ENCODE results near the gene ZNF423.

ZNF423 gene

DNA sequence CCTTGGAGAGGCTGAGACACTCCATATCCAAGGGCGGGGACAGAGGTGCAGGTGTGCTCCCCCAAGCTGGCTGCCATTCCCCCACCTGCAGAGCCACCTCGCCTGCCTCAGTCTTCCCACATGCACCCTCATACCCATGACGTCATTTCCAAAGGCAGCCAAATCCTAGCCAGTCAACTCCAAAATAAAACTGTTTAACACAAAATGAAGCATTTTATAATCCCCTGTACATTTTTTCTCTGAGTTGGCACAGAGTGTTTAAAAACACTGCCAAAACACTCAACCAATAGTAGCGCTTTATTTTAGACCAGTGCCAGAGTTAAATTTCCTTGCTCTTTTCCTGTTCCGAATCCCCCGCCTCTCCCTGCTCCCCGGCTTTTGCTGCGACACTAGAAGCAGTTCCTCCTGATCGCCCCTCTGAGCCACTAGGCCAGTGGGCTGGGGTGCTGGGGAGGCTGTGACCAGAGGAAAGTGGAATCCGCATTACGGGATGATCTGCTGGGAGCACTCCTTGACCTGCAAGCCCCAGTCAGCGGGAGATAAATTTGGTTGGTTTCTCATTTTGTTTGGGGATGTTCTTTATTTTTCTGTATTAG lies 139.5 kb downstream of the ZNF423 start:
- FAIRE-seq, result no peak
- TF ChIP-seq POU2F2 (IDR thresholded peaks at IDR 0.05; ENCODE audit: low read depth, low read length) (no peak), PAX5 (IDR thresholded peaks at IDR 0.05; ENCODE audit: insufficient read depth, low read length, severe bottlenecking) (no peak), TAF1 (IDR thresholded peaks at IDR 0.05; ENCODE audit: low read depth, low read length) (no peak), POLR2A (IDR thresholded peaks at IDR 0.05; ENCODE audit: low read depth, low read length) (no peak), SPI1 (IDR thresholded peaks at IDR 0.05; ENCODE audit: low read depth, low read length) (no peak), POLR2AphosphoS5 (IDR thresholded peaks at IDR 0.05; ENCODE audit: low read depth, low read length) (no peak)
- no peak for DNase-seq (ENCODE audit: insufficient read length, low spot score)

DNA sequence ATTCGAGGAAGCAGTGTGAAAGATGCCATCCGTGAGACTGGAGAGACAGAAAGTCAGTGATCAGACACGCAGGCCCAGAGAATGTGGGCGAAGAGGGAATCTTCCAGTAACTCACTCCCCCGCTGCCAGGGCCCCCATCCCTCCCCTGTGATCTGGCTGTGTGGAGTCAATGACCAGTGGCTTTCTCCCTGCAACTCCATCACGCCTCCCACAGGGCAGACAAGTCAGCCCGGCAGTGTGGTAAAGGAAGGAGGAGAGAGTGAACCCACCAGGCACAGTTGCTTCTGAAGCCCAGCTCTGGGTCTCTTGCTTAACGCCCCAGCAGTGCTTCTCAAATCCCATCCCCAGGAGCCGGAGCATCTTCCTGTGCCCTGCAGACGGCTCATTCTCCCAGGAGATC lies 142.1 kb downstream of the ZNF423 start:
- DNase-seq (ENCODE audit: insufficient read length, low spot score) (no peak), FAIRE-seq (no peak)
- TF ChIP-seq PAX5 (IDR thresholded peaks at IDR 0.05; ENCODE audit: insufficient read depth, low read length, severe bottlenecking) (no peak), POU2F2 (IDR thresholded peaks at IDR 0.05; ENCODE audit: low read depth, low read length) (no peak), TAF1 (IDR thresholded peaks at IDR 0.05; ENCODE audit: low read depth, low read length) (no peak), POLR2A (IDR thresholded peaks at IDR 0.05; ENCODE audit: low read depth, low read length) (no peak), SPI1 (IDR thresholded peaks at IDR 0.05; ENCODE audit: low read depth, low read length) (no peak), POLR2AphosphoS5 (IDR thresholded peaks at IDR 0.05; ENCODE audit: low read depth, low read length) (no peak)

DNA sequence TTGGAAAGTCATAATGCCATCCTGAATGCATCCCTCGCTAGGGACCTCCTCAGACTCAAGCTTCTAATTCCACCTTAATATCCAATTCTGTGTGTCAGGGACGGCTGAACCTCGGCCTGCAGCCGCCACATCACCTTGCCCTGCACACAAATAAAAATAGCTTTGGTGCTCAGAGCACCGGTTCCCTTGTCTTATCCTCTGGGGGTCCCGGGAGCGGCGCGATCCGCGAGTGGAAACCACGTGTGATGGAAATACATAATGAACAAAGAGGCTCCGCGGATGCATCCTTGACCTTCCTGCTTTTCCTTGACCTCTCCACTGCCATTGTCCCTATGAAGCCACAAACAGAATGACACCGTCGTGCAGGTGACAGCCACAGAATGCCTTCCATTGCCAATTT lies 143.4 kb downstream of the ZNF423 start:
- TF ChIP-seq POLR2A (IDR thresholded peaks at IDR 0.05; ENCODE audit: low read depth, low read length) (no peak), PAX5 (IDR thresholded peaks at IDR 0.05; ENCODE audit: insufficient read depth, low read length, severe bottlenecking) (no peak), POLR2AphosphoS5 (IDR thresholded peaks at IDR 0.05; ENCODE audit: low read depth, low read length) (no peak), TAF1 (IDR thresholded peaks at IDR 0.05; ENCODE audit: low read depth, low read length) (no peak), SPI1 (IDR thresholded peaks at IDR 0.05; ENCODE audit: low read depth, low read length) (no peak)
- FAIRE-seq (no peak), DNase-seq (ENCODE audit: insufficient read length, low spot score) (no peak)

DNA sequence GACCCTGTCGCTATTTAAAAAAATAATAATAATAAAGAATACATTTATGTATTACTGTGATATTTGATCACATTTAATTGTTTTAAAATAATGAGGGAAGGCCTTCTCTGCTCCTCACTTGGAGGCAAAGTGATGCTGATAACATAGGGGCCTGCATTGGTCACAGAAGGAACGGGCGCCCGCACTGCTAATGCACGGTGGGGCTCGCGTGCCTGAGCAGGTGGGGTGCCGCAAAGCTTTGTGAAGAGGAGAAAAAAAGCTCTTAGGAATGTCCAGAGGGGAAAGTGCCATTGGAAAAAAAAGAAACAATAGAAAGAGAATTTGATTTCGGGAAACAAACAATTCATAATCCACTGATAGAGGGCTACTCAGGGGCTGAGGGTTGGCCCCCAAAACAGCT lies 143.8 kb downstream of the ZNF423 start:
- DNase-seq (ENCODE audit: insufficient read length, low spot score), result no peak
- no peak for TF ChIP-seq POLR2A (IDR thresholded peaks at IDR 0.05; ENCODE audit: low read depth, low read length)
- no peak for TF ChIP-seq TAF1 (IDR thresholded peaks at IDR 0.05; ENCODE audit: low read depth, low read length)
- no peak for TF ChIP-seq POLR2AphosphoS5 (IDR thresholded peaks at IDR 0.05; ENCODE audit: low read depth, low read length)
- no peak for TF ChIP-seq PAX5 (IDR thresholded peaks at IDR 0.05; ENCODE audit: insufficient read depth, low read length, severe bottlenecking)
- TF ChIP-seq POU2F2 (IDR thresholded peaks at IDR 0.05; ENCODE audit: low read depth, low read length), result no peak
- no peak for FAIRE-seq

DNA sequence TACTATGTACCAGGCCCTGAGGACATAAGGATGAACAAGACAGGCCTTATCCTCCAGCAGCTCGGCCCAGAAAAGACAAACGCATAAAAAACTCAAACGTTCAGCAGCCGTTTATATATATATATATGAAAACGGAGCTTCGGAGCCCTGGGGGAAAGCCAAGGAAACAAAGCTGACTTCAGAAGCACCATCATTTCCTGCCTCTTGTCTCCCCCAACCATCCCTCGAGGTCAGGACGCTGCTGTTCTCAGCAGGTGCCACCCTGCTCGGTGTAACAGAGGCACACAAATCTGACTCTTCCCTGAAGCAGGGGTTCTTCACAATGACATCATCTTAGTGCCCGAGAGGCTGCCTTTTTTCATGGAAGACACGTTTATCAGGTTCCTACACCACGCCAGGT lies 146.9 kb downstream of the ZNF423 start:
- FAIRE-seq (no peak), DNase-seq (ENCODE audit: insufficient read length, low spot score) (no peak)
- TF ChIP-seq POLR2AphosphoS5 (IDR thresholded peaks at IDR 0.05; ENCODE audit: low read depth, low read length) (no peak), PAX5 (IDR thresholded peaks at IDR 0.05; ENCODE audit: insufficient read depth, low read length, severe bottlenecking) (no peak), POLR2A (IDR thresholded peaks at IDR 0.05; ENCODE audit: low read depth, low read length) (no peak), SPI1 (IDR thresholded peaks at IDR 0.05; ENCODE audit: low read depth, low read length) (no peak), TAF1 (IDR thresholded peaks at IDR 0.05; ENCODE audit: low read depth, low read length) (no peak), POU2F2 (IDR thresholded peaks at IDR 0.05; ENCODE audit: low read depth, low read length) (no peak)

DNA sequence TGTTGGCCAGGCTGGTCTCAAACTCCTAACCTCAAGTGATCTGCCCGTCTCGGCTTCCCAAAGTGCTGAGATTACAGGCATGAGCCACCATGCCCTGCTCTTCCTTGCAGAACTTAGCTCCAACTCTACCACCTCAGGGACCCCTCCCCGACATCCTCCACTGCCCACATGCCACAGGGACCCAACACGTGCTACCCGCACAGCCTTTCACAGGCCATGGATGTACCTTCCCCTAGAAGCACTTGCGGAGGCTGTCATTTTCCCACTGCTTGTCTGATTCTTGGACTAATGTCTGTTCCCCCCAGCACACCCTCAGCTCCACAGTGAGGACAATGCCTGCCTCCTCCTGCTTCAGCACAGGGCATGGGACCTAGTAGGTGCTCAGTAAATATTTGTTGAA lies 147.4 kb downstream of the ZNF423 start:
- no peak for DNase-seq (ENCODE audit: insufficient read length, low spot score)
- FAIRE-seq, result no peak
- TF ChIP-seq PAX5 (IDR thresholded peaks at IDR 0.05; ENCODE audit: insufficient read depth, low read length, severe bottlenecking), result no peak
- TF ChIP-seq TAF1 (IDR thresholded peaks at IDR 0.05; ENCODE audit: low read depth, low read length), result no peak

DNA sequence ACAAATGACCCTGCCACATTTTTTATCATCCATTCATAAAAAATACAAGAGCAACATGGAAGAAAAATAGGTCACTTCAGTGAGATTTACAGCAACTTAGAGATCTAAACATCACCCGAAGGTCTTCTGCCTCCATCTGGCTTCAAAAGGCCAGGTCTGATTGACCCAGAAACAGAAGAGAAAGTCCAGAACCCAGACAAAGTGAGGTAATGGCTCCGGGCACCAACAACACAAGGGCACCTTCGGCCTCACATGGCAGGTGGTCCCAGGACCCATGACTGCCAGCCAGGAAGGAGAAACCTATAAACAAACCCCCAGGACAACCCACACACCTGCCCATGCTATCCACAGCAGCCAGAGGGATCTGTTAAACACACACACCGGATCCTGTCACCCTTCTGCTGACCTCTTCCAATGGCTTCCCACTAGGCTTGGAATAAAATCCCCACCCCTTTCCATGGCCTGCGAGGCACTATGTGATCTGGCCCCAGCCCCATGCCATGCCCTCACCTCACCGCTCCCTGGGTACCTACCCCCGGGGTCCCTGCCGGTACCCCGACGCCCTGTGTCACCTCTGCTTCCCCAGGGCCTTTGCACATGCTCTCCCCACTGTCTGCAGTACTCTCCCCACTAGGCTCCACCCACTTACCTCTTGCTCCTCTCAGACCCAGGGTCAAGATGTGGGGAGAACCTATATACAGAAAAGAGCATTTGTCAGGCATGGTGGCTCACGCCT lies 149.1 kb downstream of the ZNF423 start:
- DNase-seq (ENCODE audit: insufficient read length, low spot score) (no peak), FAIRE-seq (no peak)
- TF ChIP-seq TAF1 (IDR thresholded peaks at IDR 0.05; ENCODE audit: low read depth, low read length) (no peak), PAX5 (IDR thresholded peaks at IDR 0.05; ENCODE audit: insufficient read depth, low read length, severe bottlenecking) (no peak), POLR2A (IDR thresholded peaks at IDR 0.05; ENCODE audit: low read depth, low read length) (no peak), POU2F2 (IDR thresholded peaks at IDR 0.05; ENCODE audit: low read depth, low read length) (no peak), SPI1 (IDR thresholded peaks at IDR 0.05; ENCODE audit: low read depth, low read length) (no peak), POLR2AphosphoS5 (IDR thresholded peaks at IDR 0.05; ENCODE audit: low read depth, low read length) (no peak)

DNA sequence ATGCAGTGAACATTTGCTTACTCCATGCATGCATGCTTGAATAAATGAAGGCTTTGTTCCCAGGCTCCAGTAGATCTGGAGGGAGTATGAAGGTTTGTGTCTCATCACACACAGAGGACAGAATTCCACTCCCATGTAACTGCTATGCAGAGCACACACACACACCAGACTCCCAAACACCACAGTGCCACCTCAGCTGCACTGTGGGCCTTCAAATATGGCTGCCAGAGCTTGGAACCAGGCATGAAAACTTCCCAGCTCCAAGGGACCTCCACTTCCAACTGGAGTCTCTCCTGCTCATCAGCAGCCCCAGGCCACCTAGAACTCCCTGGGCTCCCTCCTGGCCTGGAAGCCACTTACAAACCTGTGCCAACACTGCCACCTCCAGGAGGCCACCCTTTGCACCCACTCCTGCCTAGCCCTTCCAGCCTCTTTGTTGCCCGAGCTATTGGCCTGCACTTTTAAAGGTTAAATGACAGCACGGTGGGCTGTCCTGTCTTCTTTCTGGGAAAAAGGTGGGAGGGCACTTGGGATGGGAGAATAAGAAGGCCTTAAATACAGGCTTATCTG lies 151.2 kb downstream of the ZNF423 start:
- FAIRE-seq, result no peak
- DNase-seq (ENCODE audit: insufficient read length, low spot score), result no peak

DNA sequence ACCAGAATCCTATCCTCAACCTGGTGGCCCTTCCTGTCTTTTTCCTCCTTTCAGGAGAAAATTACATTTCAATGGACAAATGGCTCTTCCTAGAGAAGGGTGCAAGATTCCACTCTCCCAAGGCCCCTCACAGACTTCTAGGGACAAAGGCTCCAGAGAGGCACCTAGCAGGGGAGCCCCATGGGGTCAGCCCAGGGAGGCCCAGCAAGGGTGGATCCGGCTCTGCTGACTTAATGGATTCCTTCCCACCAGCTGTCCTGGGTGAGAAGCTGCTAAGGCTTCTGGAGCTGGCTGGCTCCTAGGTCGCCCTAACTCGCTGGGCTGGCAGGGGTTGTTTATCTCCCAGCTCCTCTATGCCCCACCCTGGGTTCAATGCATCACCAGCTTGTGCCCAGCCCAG lies 152.4 kb downstream of the ZNF423 start:
- FAIRE-seq, result no peak
- no peak for TF ChIP-seq POLR2AphosphoS5 (IDR thresholded peaks at IDR 0.05; ENCODE audit: low read depth, low read length)
- no peak for TF ChIP-seq POLR2A (IDR thresholded peaks at IDR 0.05; ENCODE audit: low read depth, low read length)
- no peak for TF ChIP-seq PAX5 (IDR thresholded peaks at IDR 0.05; ENCODE audit: insufficient read depth, low read length, severe bottlenecking)
- no peak for TF ChIP-seq POU2F2 (IDR thresholded peaks at IDR 0.05; ENCODE audit: low read depth, low read length)
- TF ChIP-seq SPI1 (IDR thresholded peaks at IDR 0.05; ENCODE audit: low read depth, low read length), result no peak
- no peak for TF ChIP-seq TAF1 (IDR thresholded peaks at IDR 0.05; ENCODE audit: low read depth, low read length)
- DNase-seq (ENCODE audit: insufficient read length, low spot score), result no peak

More for the DNA sequence above, 151.2 kb downstream of the ZNF423 start:
- TF ChIP-seq POU2F2 (IDR thresholded peaks at IDR 0.05; ENCODE audit: low read depth, low read length) (no peak), POLR2AphosphoS5 (IDR thresholded peaks at IDR 0.05; ENCODE audit: low read depth, low read length) (no peak), SPI1 (IDR thresholded peaks at IDR 0.05; ENCODE audit: low read depth, low read length) (no peak), POLR2A (IDR thresholded peaks at IDR 0.05; ENCODE audit: low read depth, low read length) (no peak), PAX5 (IDR thresholded peaks at IDR 0.05; ENCODE audit: insufficient read depth, low read length, severe bottlenecking) (no peak), TAF1 (IDR thresholded peaks at IDR 0.05; ENCODE audit: low read depth, low read length) (no peak)

All from GM12891 (cell line).